ENCODE data around the gene L3MBTL4. TPM values are rescaled to one million over a fixed set of nuclear protein-coding genes. Genes with fewer than 3 reads are reported as not detected.

Gene L3MBTL4
- total RNA-seq, 2 donors from 2014 or later: 4.6 to 7.2 TPM

DNA sequence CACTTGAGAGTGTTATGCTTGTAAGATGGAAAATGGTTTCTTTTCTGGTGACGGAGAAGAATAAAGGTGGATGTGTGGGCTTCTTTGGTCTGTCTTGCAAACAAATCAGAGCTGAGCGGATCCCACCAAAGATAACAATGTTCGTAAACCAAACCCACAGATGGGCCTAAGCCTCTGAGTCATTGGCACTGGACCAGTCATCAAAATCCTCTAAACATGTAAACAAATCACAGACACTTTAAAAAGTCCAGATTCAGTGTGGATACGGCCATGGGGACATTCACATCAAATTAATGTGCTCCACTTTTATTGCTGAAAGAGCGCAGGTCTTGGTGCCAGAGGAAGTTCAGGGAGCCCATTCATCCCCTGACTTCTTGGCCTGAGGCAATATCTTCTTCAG, 458.9 kb downstream of the L3MBTL4 start:
- Mint-ChIP-seq H3K4me1 (no peaks in the 10 kb centered on the region), H3K9me3 (no peaks in the 10 kb centered on the region), H3K4me3 (no peak overlapping the region), H3K27me3 (ENCODE audit: insufficient read depth) (no peaks in the 10 kb centered on the region), H3K36me3 (ENCODE audit: low read depth) (no peaks in the 10 kb centered on the region), H3K27ac (no peak overlapping the region)
- H3K9me3 ChIP-seq (ENCODE audit: control insufficient read depth, low read length): no peaks in the 10 kb centered on the region
- no peaks in the 10 kb centered on the region for H3K4me1 ChIP-seq (ENCODE audit: control insufficient read depth, insufficient read depth, low read length)
- H3K9ac ChIP-seq (ENCODE audit: extremely low read depth, low read length, poor library complexity, severe bottlenecking): no peak overlapping the region
- no peak for DNase-seq
- TF ChIP-seq, protein P1, sequence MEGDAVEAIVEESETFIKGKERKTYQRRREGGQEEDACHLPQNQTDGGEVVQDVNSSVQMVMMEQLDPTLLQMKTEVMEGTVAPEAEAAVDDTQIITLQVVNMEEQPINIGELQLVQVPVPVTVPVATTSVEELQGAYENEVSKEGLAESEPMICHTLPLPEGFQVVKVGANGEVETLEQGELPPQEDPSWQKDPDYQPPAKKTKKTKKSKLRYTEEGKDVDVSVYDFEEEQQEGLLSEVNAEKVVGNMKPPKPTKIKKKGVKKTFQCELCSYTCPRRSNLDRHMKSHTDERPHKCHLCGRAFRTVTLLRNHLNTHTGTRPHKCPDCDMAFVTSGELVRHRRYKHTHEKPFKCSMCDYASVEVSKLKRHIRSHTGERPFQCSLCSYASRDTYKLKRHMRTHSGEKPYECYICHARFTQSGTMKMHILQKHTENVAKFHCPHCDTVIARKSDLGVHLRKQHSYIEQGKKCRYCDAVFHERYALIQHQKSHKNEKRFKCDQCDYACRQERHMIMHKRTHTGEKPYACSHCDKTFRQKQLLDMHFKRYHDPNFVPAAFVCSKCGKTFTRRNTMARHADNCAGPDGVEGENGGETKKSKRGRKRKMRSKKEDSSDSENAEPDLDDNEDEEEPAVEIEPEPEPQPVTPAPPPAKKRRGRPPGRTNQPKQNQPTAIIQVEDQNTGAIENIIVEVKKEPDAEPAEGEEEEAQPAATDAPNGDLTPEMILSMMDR (conservative IDR thresholded peaks at IDR 0.05): no peak
- H3K27ac ChIP-seq (ENCODE audit: low read depth, low read length): no peak overlapping the region
- WGBS, 2 experiments (ENCODE audit: insufficient coverage in 1 of 2, insufficient read length in 1 of 2): 40 to 72% methylated on average over 1 to 5 of the region's 5 CpGs
- no peaks in the 10 kb centered on the region for H3K27me3 ChIP-seq (ENCODE audit: control insufficient read depth, insufficient read depth, low read length, poor library complexity, severe bottlenecking)
- H3K4me3 ChIP-seq (ENCODE audit: low read length): no peak overlapping the region
- H3K36me3 ChIP-seq (ENCODE audit: control insufficient read depth, insufficient read depth, low read length): no peaks in the 10 kb centered on the region

- Mint-ChIP-seq H3K36me3 (ENCODE audit: low read depth) (no peaks in the 10 kb centered on the region), H3K9me3 (no peaks in the 10 kb centered on the region), H3K4me1 (peaks cover 14% of the 10 kb centered on the region), H3K27ac (no peak overlapping the region), H3K27me3 (ENCODE audit: insufficient read depth) (no peaks in the 10 kb centered on the region), H3K4me3 (no peak overlapping the region)
- TF ChIP-seq, protein P1 (conservative IDR thresholded peaks at IDR 0.05): peak; percentile 13
- H3K9ac ChIP-seq (ENCODE audit: extremely low read depth, low read length, poor library complexity, severe bottlenecking): no peak overlapping the region
- H3K27ac ChIP-seq (ENCODE audit: low read depth, low read length): no peak overlapping the region
- no peaks in the 10 kb centered on the region for H3K36me3 ChIP-seq (ENCODE audit: control insufficient read depth, insufficient read depth, low read length)
- peaks cover 7% of the 10 kb centered on the region for H3K4me1 ChIP-seq (ENCODE audit: control insufficient read depth, insufficient read depth, low read length)
- no peak overlapping the region for H3K4me3 ChIP-seq (ENCODE audit: low read length)
- WGBS, 2 experiments (ENCODE audit: insufficient coverage in 1 of 2, insufficient read length in 1 of 2): 92 to 94% methylated on average over 4 of the region's 4 CpGs
- no peaks in the 10 kb centered on the region for H3K27me3 ChIP-seq (ENCODE audit: control insufficient read depth, insufficient read depth, low read length, poor library complexity, severe bottlenecking)
- no peak for DNase-seq
- no peaks in the 10 kb centered on the region for H3K9me3 ChIP-seq (ENCODE audit: control insufficient read depth, low read length)
These were observed 463.1 kb downstream of the L3MBTL4 start for GRCh38 chr18:5951515-5952091.

DNA sequence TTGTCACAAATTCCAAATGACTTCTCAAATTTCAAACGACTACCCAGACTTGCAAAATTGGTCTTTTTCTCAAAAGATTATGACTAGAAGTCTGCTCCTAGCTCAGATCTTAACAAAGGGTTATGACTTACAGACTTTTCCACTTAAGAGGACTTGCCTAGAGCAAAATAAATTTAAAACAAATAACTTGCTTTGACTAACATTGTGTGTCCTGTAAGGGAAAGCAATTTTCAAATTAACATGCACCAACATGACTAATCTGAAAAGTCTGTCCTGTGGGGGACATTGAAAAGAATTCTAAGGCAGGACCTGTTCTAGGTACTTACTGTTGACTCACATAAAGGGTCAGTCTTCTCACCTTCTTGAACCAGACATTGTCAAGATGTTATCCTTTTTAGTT, 465.9 kb downstream of the L3MBTL4 start:
- peaks cover 7% of the 10 kb centered on the region for H3K4me1 ChIP-seq (ENCODE audit: control insufficient read depth, insufficient read depth, low read length)
- H3K36me3 ChIP-seq (ENCODE audit: control insufficient read depth, insufficient read depth, low read length): no peaks in the 10 kb centered on the region
- H3K9ac ChIP-seq (ENCODE audit: extremely low read depth, low read length, poor library complexity, severe bottlenecking): no peak overlapping the region
- Mint-ChIP-seq H3K27ac (no peak overlapping the region), H3K27me3 (ENCODE audit: insufficient read depth) (no peaks in the 10 kb centered on the region), H3K4me1 (peaks cover 14% of the 10 kb centered on the region), H3K36me3 (ENCODE audit: low read depth) (no peaks in the 10 kb centered on the region), H3K9me3 (no peaks in the 10 kb centered on the region), H3K4me3 (no peak overlapping the region)
- no peak overlapping the region for H3K4me3 ChIP-seq (ENCODE audit: low read length)
- TF ChIP-seq, protein P1 (conservative IDR thresholded peaks at IDR 0.05): no peak
- H3K9me3 ChIP-seq (ENCODE audit: control insufficient read depth, low read length): no peaks in the 10 kb centered on the region
- 0% methylated on average over 1 of the region's 1 CpG for WGBS, 2 experiments (ENCODE audit: insufficient coverage in 1 of 2, insufficient read length in 1 of 2)
- no peak for DNase-seq
- H3K27me3 ChIP-seq (ENCODE audit: control insufficient read depth, insufficient read depth, low read length, poor library complexity, severe bottlenecking): no peaks in the 10 kb centered on the region
- no peak overlapping the region for H3K27ac ChIP-seq (ENCODE audit: low read depth, low read length)
